ENCODE data around the gene ANKRD45. TPM values are rescaled to one million over a fixed set of nuclear protein-coding genes. Genes with fewer than 3 reads are reported as not detected.
"Not testable (repeated sequence)": the region's sequence is repeated elsewhere in the genome, so short reads cannot be mapped to it uniquely, and the experiment has no call there.

ANKRD45 gene
- total RNA-seq, 4 donors from 2014 or later = not detected

- 51 to 53% methylated on average over 3 of the region's 3 CpGs for WGBS, 2 donors
- intact Hi-C loops (cut with DNase I) = no loop called here
- peaks cover 8 to 36% (median 16%) of the 10 kb centered on the region in 3 donors for H3K4me1 ChIP-seq
- H3K9me3 ChIP-seq = no peaks in the 10 kb centered on the region
- peaks cover 0 to 41% (median 0%) of the 10 kb centered on the region in 4 donors for H3K27me3 ChIP-seq
- H3K36me3 ChIP-seq = peaks cover 0 to 14% (median 0%) of the 10 kb centered on the region in 3 donors
- H3K4me3 ChIP-seq = peak overlapping the region; percentile 66 to 84 (median 78)
- TF ChIP-seq, protein P1, sequence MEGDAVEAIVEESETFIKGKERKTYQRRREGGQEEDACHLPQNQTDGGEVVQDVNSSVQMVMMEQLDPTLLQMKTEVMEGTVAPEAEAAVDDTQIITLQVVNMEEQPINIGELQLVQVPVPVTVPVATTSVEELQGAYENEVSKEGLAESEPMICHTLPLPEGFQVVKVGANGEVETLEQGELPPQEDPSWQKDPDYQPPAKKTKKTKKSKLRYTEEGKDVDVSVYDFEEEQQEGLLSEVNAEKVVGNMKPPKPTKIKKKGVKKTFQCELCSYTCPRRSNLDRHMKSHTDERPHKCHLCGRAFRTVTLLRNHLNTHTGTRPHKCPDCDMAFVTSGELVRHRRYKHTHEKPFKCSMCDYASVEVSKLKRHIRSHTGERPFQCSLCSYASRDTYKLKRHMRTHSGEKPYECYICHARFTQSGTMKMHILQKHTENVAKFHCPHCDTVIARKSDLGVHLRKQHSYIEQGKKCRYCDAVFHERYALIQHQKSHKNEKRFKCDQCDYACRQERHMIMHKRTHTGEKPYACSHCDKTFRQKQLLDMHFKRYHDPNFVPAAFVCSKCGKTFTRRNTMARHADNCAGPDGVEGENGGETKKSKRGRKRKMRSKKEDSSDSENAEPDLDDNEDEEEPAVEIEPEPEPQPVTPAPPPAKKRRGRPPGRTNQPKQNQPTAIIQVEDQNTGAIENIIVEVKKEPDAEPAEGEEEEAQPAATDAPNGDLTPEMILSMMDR (IDR thresholded peaks at IDR 0.05) = no peak
- no peak for TF ChIP-seq POLR2A (IDR thresholded peaks at IDR 0.05)
- H3K27ac ChIP-seq = peak overlapping the region; percentile 91 to 96 (median 92)
- DNase-seq = no peak
These were observed 44.7 kb upstream of the ANKRD45 start for GRCh38 chr1:173714441-173714758.

- TF ChIP-seq POLR2A (IDR thresholded peaks at IDR 0.05) = no peak
- TF ChIP-seq, protein P1 (IDR thresholded peaks at IDR 0.05) = no peak
- Histone ChIP-seq H3K4me3 (no peak overlapping the region), H3K27me3 (peaks cover 0 to 63% (median 0%) of the 10 kb centered on the region in 4 donors), H3K4me1 (no peaks in the 10 kb centered on the region), H3K27ac (no peak overlapping the region), H3K36me3 (no peaks in the 10 kb centered on the region), H3K9me3 (no peaks in the 10 kb centered on the region)
- no peak for DNase-seq
- intact Hi-C loops (cut with DNase I) = no loop called here
- WGBS, 2 donors = 67 to 77% methylated on average over 2 of the region's 2 CpGs
These were observed 39.1 kb upstream of the ANKRD45 start for GRCh38 chr1:173708787-173709186.

GRCh38 chr1:173705117-173705516 lies 35.5 kb upstream of the ANKRD45 start:
- Histone ChIP-seq H3K27ac (no peak overlapping the region), H3K27me3 (peaks cover 0 to 29% (median 0%) of the 10 kb centered on the region in 4 donors), H3K9me3 (no peaks in the 10 kb centered on the region), H3K4me1 (no peaks in the 10 kb centered on the region), H3K36me3 (no peaks in the 10 kb centered on the region), H3K4me3 (no peak overlapping the region)
- intact Hi-C loops (cut with DNase I) = no loop called here
- no peak for DNase-seq
- WGBS, 2 donors = 75 to 76% methylated on average over 5 of the region's 5 CpGs
- TF ChIP-seq, protein P1 (IDR thresholded peaks at IDR 0.05) = no peak
- no peak for TF ChIP-seq POLR2A (IDR thresholded peaks at IDR 0.05)

DNA sequence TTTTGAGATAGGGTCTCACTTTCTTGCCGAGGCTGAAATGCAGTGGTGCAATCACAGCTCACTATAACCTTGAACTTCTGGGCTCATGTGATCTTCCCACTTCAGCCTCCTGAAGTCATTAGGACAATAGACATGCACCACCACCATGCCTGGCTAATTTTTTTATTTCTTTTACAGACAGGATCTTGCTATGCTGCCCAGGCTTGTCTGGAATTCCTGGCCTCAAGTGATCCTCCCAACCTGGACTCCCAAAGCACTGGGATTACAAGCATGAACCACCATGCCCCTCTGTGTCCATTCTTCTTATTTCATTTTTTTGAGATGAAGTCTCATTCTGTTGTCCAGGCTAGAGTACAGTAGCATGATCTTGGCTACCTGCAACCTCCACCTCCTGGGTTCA lies 33.1 kb upstream of the ANKRD45 start:
- 79 to 90% methylated on average over 1 of the region's 1 CpG for WGBS, 2 donors
- no peaks in the 10 kb centered on the region for H3K4me1 ChIP-seq
- no peaks in the 10 kb centered on the region for H3K36me3 ChIP-seq
- H3K27me3 ChIP-seq = peaks cover 0 to 8% (median 0%) of the 10 kb centered on the region in 4 donors
- TF ChIP-seq, protein P1 (IDR thresholded peaks at IDR 0.05) = no peak
- TF ChIP-seq POLR2A (IDR thresholded peaks at IDR 0.05) = no peak
- no peak overlapping the region for H3K27ac ChIP-seq
- no peak overlapping the region for H3K4me3 ChIP-seq
- DNase-seq = no peak
- no peaks in the 10 kb centered on the region for H3K9me3 ChIP-seq
- intact Hi-C loops (cut with DNase I) = no loop called here

DNA sequence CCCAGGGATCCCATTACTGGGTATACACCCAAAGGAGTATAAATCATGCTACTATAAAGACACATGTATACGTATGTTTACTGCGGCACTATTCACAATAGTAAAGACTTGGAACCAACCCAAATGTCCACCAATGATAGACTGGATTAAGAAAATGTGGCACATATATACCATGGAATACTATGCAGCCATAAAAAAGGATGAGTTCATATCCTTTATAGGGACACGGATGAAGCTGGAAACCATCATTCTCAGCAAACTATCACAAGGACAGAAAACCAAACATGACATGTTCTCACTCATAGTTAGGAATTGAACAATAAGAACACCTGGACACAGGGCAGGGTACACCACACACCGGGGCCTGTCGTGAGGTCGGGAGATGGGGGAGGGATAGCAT lies 31.6 kb upstream of the ANKRD45 start:
- 91 to 93% methylated on average over 6 of the region's 6 CpGs for WGBS, 2 donors
- H3K27me3 ChIP-seq = peaks cover 0 to 10% (median 0%) of the 10 kb centered on the region in 4 donors
- H3K36me3 ChIP-seq; DNase-seq; intact Hi-C loops (cut with DNase I); H3K4me1 ChIP-seq; H3K9me3 ChIP-seq; H3K27ac ChIP-seq; H3K4me3 ChIP-seq: not testable (repeated sequence)

- H3K27me3 ChIP-seq = peaks cover 0 to 50% (median 0%) of the 10 kb centered on the region in 4 donors
- TF ChIP-seq POLR2A (IDR thresholded peaks at IDR 0.05) = no peak
- TF ChIP-seq, protein P1 (IDR thresholded peaks at IDR 0.05) = no peak
- intact Hi-C loops (cut with DNase I) = no loop called here
- DNase-seq = no peak
- no peaks in the 10 kb centered on the region for H3K9me3 ChIP-seq
- H3K27ac ChIP-seq = no peak overlapping the region
- H3K4me3 ChIP-seq = no peak overlapping the region
- H3K36me3 ChIP-seq = no peaks in the 10 kb centered on the region
- H3K4me1 ChIP-seq = no peaks in the 10 kb centered on the region
These were observed 23.6 kb upstream of the ANKRD45 start for GRCh38 chr1:173693238-173693637.

Measured in esophagus squamous epithelium (tissue), 5 donors.